ENCODE results near the gene MYO3B.

DNA sequence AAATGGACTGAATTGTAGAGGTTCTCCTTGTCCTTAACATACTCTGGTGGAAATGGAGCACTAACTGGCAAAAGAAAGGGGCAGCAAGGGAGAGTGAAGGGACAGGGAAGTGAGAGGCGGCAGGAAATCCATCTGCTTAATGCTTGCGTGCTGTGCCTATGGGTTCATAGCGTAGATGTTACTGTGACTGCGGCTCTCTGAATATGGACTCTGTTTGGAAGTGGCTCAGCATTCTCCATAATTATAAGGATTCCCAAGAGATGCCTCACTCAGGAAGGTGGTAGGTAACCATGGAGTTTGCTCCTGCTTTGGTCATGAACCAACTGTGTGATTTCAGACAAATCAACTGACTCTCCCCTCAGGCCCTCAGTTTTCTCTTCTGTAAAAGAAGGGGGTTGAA lies 50.0 kb downstream of the MYO3B start:
- TF ChIP-seq, protein P1, sequence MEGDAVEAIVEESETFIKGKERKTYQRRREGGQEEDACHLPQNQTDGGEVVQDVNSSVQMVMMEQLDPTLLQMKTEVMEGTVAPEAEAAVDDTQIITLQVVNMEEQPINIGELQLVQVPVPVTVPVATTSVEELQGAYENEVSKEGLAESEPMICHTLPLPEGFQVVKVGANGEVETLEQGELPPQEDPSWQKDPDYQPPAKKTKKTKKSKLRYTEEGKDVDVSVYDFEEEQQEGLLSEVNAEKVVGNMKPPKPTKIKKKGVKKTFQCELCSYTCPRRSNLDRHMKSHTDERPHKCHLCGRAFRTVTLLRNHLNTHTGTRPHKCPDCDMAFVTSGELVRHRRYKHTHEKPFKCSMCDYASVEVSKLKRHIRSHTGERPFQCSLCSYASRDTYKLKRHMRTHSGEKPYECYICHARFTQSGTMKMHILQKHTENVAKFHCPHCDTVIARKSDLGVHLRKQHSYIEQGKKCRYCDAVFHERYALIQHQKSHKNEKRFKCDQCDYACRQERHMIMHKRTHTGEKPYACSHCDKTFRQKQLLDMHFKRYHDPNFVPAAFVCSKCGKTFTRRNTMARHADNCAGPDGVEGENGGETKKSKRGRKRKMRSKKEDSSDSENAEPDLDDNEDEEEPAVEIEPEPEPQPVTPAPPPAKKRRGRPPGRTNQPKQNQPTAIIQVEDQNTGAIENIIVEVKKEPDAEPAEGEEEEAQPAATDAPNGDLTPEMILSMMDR (IDR thresholded peaks at IDR 0.05): no peak
- TF ChIP-seq POLR2A (IDR thresholded peaks at IDR 0.05): no peak
